Neural cell (in vitro differentiated cells): ENCODE data around the gene OBI1. TPM values are rescaled to one million over a fixed set of nuclear protein-coding genes. Genes with fewer than 3 reads are reported as not detected.

Experiments
- H2AFZ ChIP-seq: fragments of 200-600, 300-800 bp; sonication (generic), shearing (Covaris generic); 2 replicates; pipeline ENCODE4 v1.6.0; 2014; ENCODE audit warnings: low read depth, mild to moderate bottlenecking, antibody characterized with exemption, low read length, moderate library complexity
- H3F3A ChIP-seq: fragments of 200-600 bp; shearing (Covaris generic); 2 replicates; pipeline ENCODE4 v1.6.1; 2016; ENCODE audit warnings: mild to moderate bottlenecking, moderate library complexity, mixed read lengths, antibody characterized with exemption, low read length; ENCODE audit not compliant: insufficient read depth, poor library complexity, severe bottlenecking
- H3K27ac ChIP-seq: fragments of 200-600, 300-800 bp; sonication (generic), shearing (Covaris generic); 2 replicates; pipeline ENCODE4 v1.5.1; 2014; ENCODE audit warnings: mild to moderate bottlenecking, low read length, moderate library complexity
- H3K27me3 ChIP-seq: fragments of 300-800, 200-600 bp; sonication (generic), shearing (Covaris generic); 2 replicates; pipeline ENCODE4 v1.6.0; 2014; ENCODE audit warnings: mild to moderate bottlenecking, low read depth, low read length, moderate library complexity; ENCODE audit not compliant: insufficient read depth
- H3K36me3 ChIP-seq: fragments of 300-800, 200-600 bp; sonication (generic), shearing (Covaris generic); 2 replicates; pipeline ENCODE4 v1.5.1; 2014; ENCODE audit warnings: mild to moderate bottlenecking, antibody characterized with exemption, low read length, moderate library complexity; ENCODE audit not compliant: insufficient read depth
- H3K4me2 ChIP-seq: fragments of 300-800, 200-600 bp; sonication (generic), shearing (Covaris generic); 2 replicates; pipeline ENCODE4 v1.6.0; 2014; ENCODE audit warnings: mild to moderate bottlenecking, low read length
- H3K4me3 ChIP-seq: fragments of 300-800, 200-600 bp; sonication (generic), shearing (Covaris generic); 2 replicates; pipeline ENCODE4 v1.5.1; 2014; ENCODE audit warnings: mild to moderate bottlenecking, low read length, moderate library complexity
- H3K79me2 ChIP-seq: fragments of 200-600 bp; shearing (Covaris generic); replicated peaks from 2 replicates; pipeline ENCODE4 v1.6.0; 2014; ENCODE audit warnings: mild to moderate bottlenecking, low read length, moderate library complexity; ENCODE audit not compliant: insufficient read depth
- H3K9ac ChIP-seq: fragments of 300-800, 200-600 bp; sonication (generic), shearing (Covaris generic); 2 replicates; pipeline ENCODE4 v1.6.1; 2016; ENCODE audit warnings: mild to moderate bottlenecking, low read length, mixed read lengths
- H3K9me2 ChIP-seq: fragments of 200-600 bp; shearing (Covaris generic); 2 replicates; pipeline ENCODE4 v1.6.1; 2016; ENCODE audit warnings: mild to moderate bottlenecking, low read length, mixed read lengths; ENCODE audit not compliant: insufficient read depth
- H3K9me3 ChIP-seq: fragments of 200-600, 300-800 bp; sonication (generic), shearing (Covaris generic); 2 replicates; pipeline ENCODE4 v1.6.1; 2016; ENCODE audit warnings: mild to moderate bottlenecking, mixed run types, low read length, moderate library complexity, mixed read lengths
- H4K20me1 ChIP-seq: fragments of 200-600 bp; shearing (Covaris generic); 2 replicates; pipeline ENCODE4 v1.6.1; 2016; ENCODE audit warnings: mild to moderate bottlenecking, mixed run types; ENCODE audit not compliant: insufficient read depth
- EP300 ChIP-seq: fragments of 450-650 bp; conservative IDR thresholded peaks from 2 replicates; pipeline ENCODE4 v1.6.1; 2014; ENCODE audit warnings: antibody characterized with exemption, mild to moderate bottlenecking, moderate library complexity; ENCODE audit not compliant: poor library complexity, severe bottlenecking
- EZH2 ChIP-seq: fragments of 200-600, 300-800 bp; shearing (Covaris generic), sonication (generic); IDR thresholded peaks from 2 replicates; pipeline ENCODE4 v1.6.1; 2014; ENCODE audit warnings: antibody characterized with exemption, low read length, borderline replicate concordance, mild to moderate bottlenecking; ENCODE audit not compliant: insufficient read depth, poor library complexity, severe bottlenecking
- MXI1 ChIP-seq: fragments of 450-650 bp; conservative IDR thresholded peaks from 2 replicates; pipeline ENCODE4 v1.6.1; 2014; ENCODE audit warnings: antibody characterized with exemption, mild to moderate bottlenecking; ENCODE audit not compliant: poor library complexity, severe bottlenecking
- POLR2AphosphoS5 ChIP-seq: IDR thresholded peaks from 2 replicates; pipeline ENCODE4 v1.6.1; 2012
- RAD21 ChIP-seq: fragments of 450-650 bp; conservative IDR thresholded peaks from 2 replicates; pipeline ENCODE4 v1.6.1; 2014; ENCODE audit warnings: antibody characterized with exemption, mild to moderate bottlenecking, moderate library complexity
- SMC3 ChIP-seq: fragments of 450-650 bp; conservative IDR thresholded peaks from 2 replicates; pipeline ENCODE4 v1.6.1; 2014; ENCODE audit warnings: antibody characterized with exemption, mild to moderate bottlenecking, moderate library complexity; ENCODE audit not compliant: poor library complexity
- TAF1 ChIP-seq: IDR thresholded peaks from 2 replicates; pipeline ENCODE4 v1.6.1; 2012; ENCODE audit warnings: low read depth
- polyA plus RNA-seq: library from polyadenylated mRNA; depleted of rRNA; stranded (reverse); fragments of >200 nt; gene quantifications from 2 replicates; pipeline ENCODE4 v1.2.3, GENCODE V29; 2014
- TF ChIP-seq, protein P1 (sequence below): fragments of 450-650 bp; IDR thresholded peaks from 2 replicates; pipeline ENCODE4 v1.5.1; 2014; ENCODE audit warnings: antibody characterized with exemption, mild to moderate bottlenecking, moderate library complexity; ENCODE audit not compliant: poor library complexity, severe bottlenecking
- TF ChIP-seq, protein P2 (sequence below): IDR thresholded peaks from 2 replicates; pipeline ENCODE4 v1.6.1; 2012; ENCODE audit warnings: borderline replicate concordance

The OBI1 gene
- polyA plus RNA-seq, 1 donor from 2014 or later: 40.1 TPM

DNA sequence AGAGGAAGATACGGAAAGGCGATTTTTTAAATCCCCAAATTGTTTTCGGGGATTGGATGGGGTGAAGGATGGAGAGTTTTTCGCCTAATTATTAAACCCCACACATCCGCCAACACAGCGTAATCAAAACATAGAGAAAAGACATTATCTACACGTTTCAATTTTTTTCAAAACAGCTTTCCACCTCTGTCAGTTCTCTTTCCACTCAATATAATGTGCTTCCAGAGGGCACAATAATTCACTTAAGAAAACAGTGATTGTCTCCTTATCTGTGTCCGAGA is 435 bp upstream of the OBI1 start:
- H3K9me2 ChIP-seq: no peaks in the 10 kb centered on the region
- peak overlapping the region; percentile 78 for H3K27ac ChIP-seq
- peak overlapping the region; percentile 93 for H3K4me3 ChIP-seq
- no peaks in the 10 kb centered on the region for H3K9me3 ChIP-seq
- H2AFZ ChIP-seq: peak overlapping the region; percentile 86
- no peak for TF ChIP-seq MXI1
- no peak for TF ChIP-seq EZH2
- TF ChIP-seq POLR2AphosphoS5: no peak
- TF ChIP-seq, protein P1, sequence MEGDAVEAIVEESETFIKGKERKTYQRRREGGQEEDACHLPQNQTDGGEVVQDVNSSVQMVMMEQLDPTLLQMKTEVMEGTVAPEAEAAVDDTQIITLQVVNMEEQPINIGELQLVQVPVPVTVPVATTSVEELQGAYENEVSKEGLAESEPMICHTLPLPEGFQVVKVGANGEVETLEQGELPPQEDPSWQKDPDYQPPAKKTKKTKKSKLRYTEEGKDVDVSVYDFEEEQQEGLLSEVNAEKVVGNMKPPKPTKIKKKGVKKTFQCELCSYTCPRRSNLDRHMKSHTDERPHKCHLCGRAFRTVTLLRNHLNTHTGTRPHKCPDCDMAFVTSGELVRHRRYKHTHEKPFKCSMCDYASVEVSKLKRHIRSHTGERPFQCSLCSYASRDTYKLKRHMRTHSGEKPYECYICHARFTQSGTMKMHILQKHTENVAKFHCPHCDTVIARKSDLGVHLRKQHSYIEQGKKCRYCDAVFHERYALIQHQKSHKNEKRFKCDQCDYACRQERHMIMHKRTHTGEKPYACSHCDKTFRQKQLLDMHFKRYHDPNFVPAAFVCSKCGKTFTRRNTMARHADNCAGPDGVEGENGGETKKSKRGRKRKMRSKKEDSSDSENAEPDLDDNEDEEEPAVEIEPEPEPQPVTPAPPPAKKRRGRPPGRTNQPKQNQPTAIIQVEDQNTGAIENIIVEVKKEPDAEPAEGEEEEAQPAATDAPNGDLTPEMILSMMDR: no peak
- no peak for TF ChIP-seq EP300
- TF ChIP-seq, protein P2, sequence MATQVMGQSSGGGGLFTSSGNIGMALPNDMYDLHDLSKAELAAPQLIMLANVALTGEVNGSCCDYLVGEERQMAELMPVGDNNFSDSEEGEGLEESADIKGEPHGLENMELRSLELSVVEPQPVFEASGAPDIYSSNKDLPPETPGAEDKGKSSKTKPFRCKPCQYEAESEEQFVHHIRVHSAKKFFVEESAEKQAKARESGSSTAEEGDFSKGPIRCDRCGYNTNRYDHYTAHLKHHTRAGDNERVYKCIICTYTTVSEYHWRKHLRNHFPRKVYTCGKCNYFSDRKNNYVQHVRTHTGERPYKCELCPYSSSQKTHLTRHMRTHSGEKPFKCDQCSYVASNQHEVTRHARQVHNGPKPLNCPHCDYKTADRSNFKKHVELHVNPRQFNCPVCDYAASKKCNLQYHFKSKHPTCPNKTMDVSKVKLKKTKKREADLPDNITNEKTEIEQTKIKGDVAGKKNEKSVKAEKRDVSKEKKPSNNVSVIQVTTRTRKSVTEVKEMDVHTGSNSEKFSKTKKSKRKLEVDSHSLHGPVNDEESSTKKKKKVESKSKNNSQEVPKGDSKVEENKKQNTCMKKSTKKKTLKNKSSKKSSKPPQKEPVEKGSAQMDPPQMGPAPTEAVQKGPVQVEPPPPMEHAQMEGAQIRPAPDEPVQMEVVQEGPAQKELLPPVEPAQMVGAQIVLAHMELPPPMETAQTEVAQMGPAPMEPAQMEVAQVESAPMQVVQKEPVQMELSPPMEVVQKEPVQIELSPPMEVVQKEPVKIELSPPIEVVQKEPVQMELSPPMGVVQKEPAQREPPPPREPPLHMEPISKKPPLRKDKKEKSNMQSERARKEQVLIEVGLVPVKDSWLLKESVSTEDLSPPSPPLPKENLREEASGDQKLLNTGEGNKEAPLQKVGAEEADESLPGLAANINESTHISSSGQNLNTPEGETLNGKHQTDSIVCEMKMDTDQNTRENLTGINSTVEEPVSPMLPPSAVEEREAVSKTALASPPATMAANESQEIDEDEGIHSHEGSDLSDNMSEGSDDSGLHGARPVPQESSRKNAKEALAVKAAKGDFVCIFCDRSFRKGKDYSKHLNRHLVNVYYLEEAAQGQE: no peak
- TF ChIP-seq TAF1: no peak
- TF ChIP-seq SMC3: no peak
- H3K79me2 ChIP-seq: peaks cover 35% of the 10 kb centered on the region
- peak overlapping the region; percentile 30 for H3K4me2 ChIP-seq
- H3F3A ChIP-seq: no peaks in the 10 kb centered on the region
- H4K20me1 ChIP-seq: no peaks in the 10 kb centered on the region
- no peaks in the 10 kb centered on the region for H3K27me3 ChIP-seq
- no peaks in the 10 kb centered on the region for H3K36me3 ChIP-seq
- peak overlapping the region; percentile 81 for H3K9ac ChIP-seq

DNA sequence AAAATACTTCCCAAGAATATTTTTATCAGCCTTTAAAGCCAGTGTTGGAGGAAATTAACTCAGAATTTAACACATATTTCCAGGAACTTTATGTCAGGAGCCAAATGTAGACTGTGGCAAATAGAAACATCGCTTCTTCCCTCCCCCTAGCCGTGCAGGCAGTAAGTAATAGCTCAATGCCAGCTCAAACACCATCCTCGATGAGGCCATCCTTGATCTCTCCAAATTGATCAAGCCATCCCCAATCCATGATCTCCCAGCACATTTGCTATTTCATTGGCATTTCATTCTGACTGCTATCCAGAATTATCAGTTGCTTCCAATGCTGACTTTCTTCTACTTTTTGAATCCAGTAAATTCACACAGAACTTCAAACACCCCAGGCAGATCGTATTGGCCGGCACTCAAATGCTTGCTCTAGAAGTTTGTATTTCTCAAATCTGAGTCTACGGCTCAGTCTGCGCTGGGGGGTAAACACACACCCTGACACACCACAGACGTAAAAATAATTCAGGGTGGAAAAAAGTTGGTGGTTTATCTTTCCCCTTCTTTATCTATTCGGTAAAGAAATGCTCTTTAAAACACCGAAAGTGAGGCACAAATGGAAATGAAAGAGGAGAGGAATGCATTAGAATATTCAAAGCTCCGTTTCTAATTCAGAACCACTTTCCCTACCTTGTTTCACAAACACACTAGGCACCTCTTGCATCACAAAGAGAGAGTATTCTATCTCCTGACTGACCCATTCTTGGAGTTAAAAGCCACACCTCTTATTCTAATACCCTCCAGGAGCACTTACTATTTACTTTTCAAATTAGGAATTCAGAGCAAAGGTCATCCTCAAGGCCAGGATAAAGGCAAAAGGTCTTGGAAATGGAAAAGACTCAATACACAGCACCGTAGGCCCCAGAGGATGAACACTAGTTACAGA is 991 bp downstream of the OBI1 start:
- no peak for TF ChIP-seq MXI1
- TF ChIP-seq POLR2AphosphoS5: no peak
- TF ChIP-seq, protein P1: no peak
- TF ChIP-seq RAD21: no peak
- TF ChIP-seq EP300: no peak
- TF ChIP-seq EZH2: no peak
- no peak for TF ChIP-seq TAF1
- peak overlapping the region; percentile 78 for H3K27ac ChIP-seq

More for the DNA sequence above, 991 bp downstream of the OBI1 start:
- H3K27me3 ChIP-seq: no peaks in the 10 kb centered on the region
- peak overlapping the region; percentile 81 for H3K9ac ChIP-seq
- no peaks in the 10 kb centered on the region for H3F3A ChIP-seq
- no peaks in the 10 kb centered on the region for H3K36me3 ChIP-seq
- H4K20me1 ChIP-seq: no peaks in the 10 kb centered on the region
- H3K9me3 ChIP-seq: no peaks in the 10 kb centered on the region
- peak overlapping the region; percentile 98 for H3K4me2 ChIP-seq
- H3K4me3 ChIP-seq: peak overlapping the region; percentile 93
- H2AFZ ChIP-seq: peak overlapping the region; percentile 86
- peaks cover 49% of the 10 kb centered on the region for H3K79me2 ChIP-seq
- H3K9me2 ChIP-seq: no peaks in the 10 kb centered on the region
